HCT116 (cell line): ENCODE measurements around the gene CTSE. TPM values are rescaled to one million over a fixed set of nuclear protein-coding genes. Genes with fewer than 3 reads are reported as not detected.

ENCODE experiments used
- ATAC-seq: fragments of 200-7000 bp; cut with Tn5 transposase; 2 replicates; pipeline ENCODE4 v1.9.1; 2020; ENCODE audit warnings: mild to moderate bottlenecking, moderate library complexity
- BruUV-seq: library from RNA; stranded (reverse); fragments of 400-500 nt; replicated peaks from 2 replicates; lab custom pipeline; 2021; lab: Mats Ljungman, UMichigan
- CTCF ChIA-PET: fragments of 300-600 bp; sonication (Branson Sonifier 250); formaldehyde crosslinking; loops from one replicate; lab custom pipeline; 2021; ENCODE audit warnings: antibody characterized with exemption; lab: Charles Lee
- POLR2A ChIA-PET: fragments of 300-600, 350-600 bp; sonication (Branson Sonifier 250); formaldehyde crosslinking; loops from one replicate; lab custom pipeline; 2021; ENCODE audit warnings: antibody characterized with exemption; lab: Charles Lee
- RAD21 ChIA-PET, 2 experiments: fragments of 300-600 bp; sonication (Branson Sonifier 250); formaldehyde crosslinking; loops; one replicate each; lab custom pipeline; 2023; ENCODE audit warnings: low total read pairs in 2 of 2; ENCODE audit not compliant: uncharacterized antibody in 2 of 2, unreplicated experiment in 2 of 2, low non-redundant PET in 1 of 2; lab: Charles Lee
- DNase-seq: peaks from one replicate; pipeline ENCODE4 v3.0.0-alpha.2; 2010; ENCODE audit warnings: low read depth, low spot score
- H2AFZ ChIP-seq: fragments of 200-600 bp; shearing (Covaris generic), sonication (generic); 2 replicates; pipeline ENCODE4 v1.6.1; 2017; ENCODE audit warnings: low read depth, mixed run types, mixed read lengths, antibody characterized with exemption, low read length; ENCODE audit not compliant: poor library complexity, severe bottlenecking
- H3K27ac ChIP-seq: 2 replicates; pipeline ENCODE4 v1.5.1; 2012; ENCODE audit warnings: low read depth, low read length
- H3K27me3 ChIP-seq: fragments of 200-600 bp; sonication (generic); 2 replicates; pipeline ENCODE4 v1.6.1; 2016; ENCODE audit warnings: mixed run types, low read length, mixed read lengths; ENCODE audit not compliant: insufficient read depth
- H3K36me3 ChIP-seq, 2 experiments: fragments of 200-500 bp in 1 of 2; fragments of 200-600 bp in 1 of 2; sonication (Bioruptor generic) in 1 of 2; sonication (generic) in 1 of 2; 2 replicates each; pipeline versions ENCODE4 v1.5.1 to v1.6.1; 2014 to 2016; ENCODE audit warnings: low read length in 2 of 2, inconsistent platforms in 1 of 2, mixed read lengths in 1 of 2, mixed run types in 1 of 2; ENCODE audit not compliant: insufficient read depth in 2 of 2, control insufficient read depth in 1 of 2
- H3K4me1 ChIP-seq, 2 experiments: fragments of 200-600 bp in 1 of 2; sonication (generic) in 1 of 2; 2 replicates each; pipeline versions ENCODE4 v1.5.1 to v1.6.1; 2012 to 2017; ENCODE audit warnings: low read length in 2 of 2, inconsistent platforms in 1 of 2, mild to moderate bottlenecking in 1 of 2, mixed read lengths in 1 of 2, mixed run types in 1 of 2, moderate library complexity in 1 of 2; ENCODE audit not compliant: insufficient read depth in 2 of 2, control insufficient read depth in 1 of 2
- H3K4me2 ChIP-seq: fragments of 200-600 bp; sonication (generic); 2 replicates; pipeline ENCODE4 v1.6.1; 2017; ENCODE audit warnings: mixed run types, low read length, mixed read lengths
- H3K4me3 ChIP-seq, 2 experiments: fragments of 200-600 bp in 1 of 2; sonication (generic) in 1 of 2; replicated peaks in 1 of 2; 2 replicates each; pipeline ENCODE4 v1.5.1; 2011 to 2016; ENCODE audit warnings: low read length in 2 of 2, control low read depth in 1 of 2, low read depth in 1 of 2, mild to moderate bottlenecking in 1 of 2, mixed read lengths in 1 of 2, mixed run types in 1 of 2
- H3K79me2 ChIP-seq: fragments of 200-600 bp; sonication (generic); 2 replicates; pipeline ENCODE4 v1.6.1; 2017; ENCODE audit warnings: mild to moderate bottlenecking, mixed run types, low read length, moderate library complexity, mixed read lengths; ENCODE audit not compliant: insufficient read depth
- H3K9ac ChIP-seq: fragments of 200-600 bp; sonication (generic); 2 replicates; pipeline ENCODE4 v1.6.1; 2016; ENCODE audit warnings: low read length, mixed read lengths
- H3K9me2 ChIP-seq: fragments of 200-600 bp; sonication (generic), shearing (Covaris generic); 2 replicates; pipeline ENCODE4 v1.6.1; 2017; ENCODE audit warnings: mixed run types, mild to moderate bottlenecking, moderate library complexity; ENCODE audit not compliant: insufficient read depth
- H3K9me3 ChIP-seq, 2 experiments: fragments of 200-500 bp in 1 of 2; fragments of 200-600 bp in 1 of 2; sonication (Bioruptor generic) in 1 of 2; sonication (generic) in 1 of 2; 2 replicates each; pipeline ENCODE4 v1.6.1; 2014 to 2017; ENCODE audit warnings: low read length in 2 of 2, mixed read lengths in 2 of 2, inconsistent platforms in 1 of 2, low read depth in 1 of 2, mild to moderate bottlenecking in 1 of 2, mixed run types in 1 of 2, moderate library complexity in 1 of 2; ENCODE audit not compliant: control insufficient read depth in 1 of 2, insufficient read depth in 1 of 2
- H4K20me1 ChIP-seq: fragments of 200-600 bp; sonication (generic), shearing (Covaris generic); 2 replicates; pipeline ENCODE4 v1.6.1; 2017; ENCODE audit warnings: mixed run types, mild to moderate bottlenecking, moderate library complexity; ENCODE audit not compliant: insufficient read depth
- CBX3 ChIP-seq: IDR thresholded peaks from 2 replicates; pipeline ENCODE4 v1.6.1; 2012; ENCODE audit warnings: low read depth
- CEBPB ChIP-seq: IDR thresholded peaks from 2 replicates; pipeline ENCODE4 v1.6.1; 2012; ENCODE audit warnings: low read depth
- EGR1 ChIP-seq: IDR thresholded peaks from 2 replicates; pipeline ENCODE4 v1.6.1; 2012; ENCODE audit warnings: low read depth
- ELF1 ChIP-seq: IDR thresholded peaks from 2 replicates; pipeline ENCODE4 v1.6.1; 2012; ENCODE audit warnings: low read depth, borderline replicate concordance
- POLR2AphosphoS5 ChIP-seq: IDR thresholded peaks from 2 replicates; pipeline ENCODE4 v1.6.1; 2011; ENCODE audit warnings: mild to moderate bottlenecking, low read depth, low read length, moderate library complexity
- RAD21 ChIP-seq: IDR thresholded peaks from 2 replicates; pipeline ENCODE4 v1.6.1; 2012; ENCODE audit warnings: low read depth, mild to moderate bottlenecking
- SIN3A ChIP-seq: IDR thresholded peaks from 2 replicates; pipeline ENCODE4 v1.6.1; 2012; ENCODE audit warnings: low read depth
- SRF ChIP-seq: IDR thresholded peaks from 2 replicates; pipeline ENCODE4 v1.6.1; 2012; ENCODE audit warnings: low read depth
- YY1 ChIP-seq: IDR thresholded peaks from 2 replicates; pipeline ENCODE4 v1.6.1; 2011; ENCODE audit warnings: low read length, low read depth, moderate library complexity, mild to moderate bottlenecking; ENCODE audit not compliant: insufficient replicate concordance; ENCODE audit errors: extremely low read depth
- ZFX ChIP-seq: fragments of 450-650 bp; IDR thresholded peaks from 2 replicates; pipeline ENCODE4 v1.6.1; 2017
- ZNF274 ChIP-seq: fragments of 200-500 bp; sonication (Bioruptor generic); IDR thresholded peaks from 2 replicates; pipeline ENCODE4 v1.6.1; 2014; ENCODE audit warnings: mild to moderate bottlenecking, low read depth, low read length, inconsistent platforms
- intact Hi-C: fragments of 100-400 bp; cut with micrococcal nuclease; formaldehyde crosslinking; loops from 2 replicates; pipeline ENCODE4 v1.10.0; 2022
- total RNA-seq: library from RNA; stranded (reverse); gene quantifications from one replicate; pipeline ENCODE4 v1.2.1, GENCODE V29; 2021; ENCODE audit not compliant: unreplicated experiment
- TF ChIP-seq, protein P1 (sequence below): IDR thresholded peaks from 2 replicates; pipeline ENCODE4 v1.6.1; 2012; ENCODE audit warnings: low read depth
- TF ChIP-seq, protein P2 (sequence below): IDR thresholded peaks from 2 replicates; pipeline ENCODE4 v1.6.1; 2012
- TF ChIP-seq, protein P3 (sequence below): IDR thresholded peaks from 2 replicates; pipeline ENCODE4 v1.6.1; 2011; ENCODE audit warnings: mild to moderate bottlenecking, low read length, moderate library complexity; ENCODE audit not compliant: insufficient replicate concordance; ENCODE audit errors: extremely low read depth
- TF ChIP-seq, protein P4 (sequence below), 3 experiments: fragments of 200-600 bp in 1 of 3; sonication (generic) in 1 of 3; IDR thresholded peaks in 2 of 3; conservative IDR thresholded peaks in 1 of 3; 2 replicates each; pipeline ENCODE4 v1.5.1; 2012 to 2017; ENCODE audit warnings: low read depth in 2 of 3, low read length in 2 of 3, antibody characterized with exemption in 1 of 3, borderline replicate concordance in 1 of 3, control low read depth in 1 of 3, mild to moderate bottlenecking in 1 of 3, mixed read lengths in 1 of 3, mixed run types in 1 of 3, moderate library complexity in 1 of 3; ENCODE audit not compliant: insufficient read depth in 1 of 3

The CTSE gene
- total RNA-seq, 1 experiment from 2014 or later: 0.12 TPM

DNA sequence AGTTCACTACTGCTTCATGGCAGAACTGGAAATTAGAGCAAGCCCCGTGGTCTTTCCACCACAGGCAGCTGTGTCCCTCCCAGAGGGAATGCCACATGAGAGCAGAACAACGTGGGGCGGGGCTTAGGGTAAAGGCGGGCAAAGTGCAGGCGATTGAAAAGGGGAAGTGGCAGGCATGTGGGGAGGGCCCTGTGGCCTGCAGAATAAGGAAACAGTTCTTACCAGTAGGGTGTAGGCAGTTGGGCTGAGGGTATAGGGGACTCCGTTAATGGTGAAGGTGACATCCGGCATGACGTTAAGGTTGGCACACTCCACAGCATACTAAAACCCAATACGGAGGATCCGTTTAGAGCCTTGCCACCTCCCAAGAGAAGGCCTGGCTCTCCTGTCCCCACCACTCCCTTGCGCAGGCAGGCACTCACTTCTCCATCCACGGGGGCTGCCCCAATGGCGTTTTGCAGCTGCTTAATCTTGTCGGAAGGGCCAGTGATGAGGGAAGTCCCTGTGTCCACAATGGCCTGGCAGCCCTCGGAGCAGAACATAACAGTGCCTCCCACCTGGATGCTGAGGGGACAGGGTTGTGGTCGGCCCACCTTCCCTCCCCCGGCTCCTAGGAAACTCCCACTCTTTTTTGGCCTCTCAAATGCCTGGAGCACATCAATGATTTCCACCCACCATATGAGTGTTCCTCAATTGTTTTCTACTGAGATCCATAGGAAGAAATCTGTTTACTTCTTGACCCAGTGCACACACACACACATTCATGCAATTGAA is 11.4 kb downstream of the CTSE start:
- no peaks in the 10 kb centered on the region for H3K9me2 ChIP-seq
- H3K27me3 ChIP-seq: no peaks in the 10 kb centered on the region
- 0 out of 2 replicates have a peak, but pooled peaks have one; percentile 42 for ATAC-seq
- ChIA-PET POLR2A (no interaction called here), RAD21 (no interaction called here), CTCF (no interaction called here)
- intact Hi-C loops: no loop called here
- no peak overlapping the region for H3K4me3 ChIP-seq
- no peaks in the 10 kb centered on the region for H4K20me1 ChIP-seq
- no peaks in the 10 kb centered on the region for H3K79me2 ChIP-seq
- no peak overlapping the region for H2AFZ ChIP-seq
- no peaks in the 10 kb centered on the region for H3K9me3 ChIP-seq
- no TSS peak for BruUV-seq
- no peak overlapping the region for H3K4me2 ChIP-seq
- TF ChIP-seq POLR2AphosphoS5 (no peak), SRF (no peak), ELF1 (no peak), ZNF274 (no peak), SIN3A (no peak), RAD21 (no peak), YY1 (no peak), EGR1 (no peak), CEBPB (no peak), CBX3 (no peak), ZFX (no peak)
- TF ChIP-seq, protein P1, sequence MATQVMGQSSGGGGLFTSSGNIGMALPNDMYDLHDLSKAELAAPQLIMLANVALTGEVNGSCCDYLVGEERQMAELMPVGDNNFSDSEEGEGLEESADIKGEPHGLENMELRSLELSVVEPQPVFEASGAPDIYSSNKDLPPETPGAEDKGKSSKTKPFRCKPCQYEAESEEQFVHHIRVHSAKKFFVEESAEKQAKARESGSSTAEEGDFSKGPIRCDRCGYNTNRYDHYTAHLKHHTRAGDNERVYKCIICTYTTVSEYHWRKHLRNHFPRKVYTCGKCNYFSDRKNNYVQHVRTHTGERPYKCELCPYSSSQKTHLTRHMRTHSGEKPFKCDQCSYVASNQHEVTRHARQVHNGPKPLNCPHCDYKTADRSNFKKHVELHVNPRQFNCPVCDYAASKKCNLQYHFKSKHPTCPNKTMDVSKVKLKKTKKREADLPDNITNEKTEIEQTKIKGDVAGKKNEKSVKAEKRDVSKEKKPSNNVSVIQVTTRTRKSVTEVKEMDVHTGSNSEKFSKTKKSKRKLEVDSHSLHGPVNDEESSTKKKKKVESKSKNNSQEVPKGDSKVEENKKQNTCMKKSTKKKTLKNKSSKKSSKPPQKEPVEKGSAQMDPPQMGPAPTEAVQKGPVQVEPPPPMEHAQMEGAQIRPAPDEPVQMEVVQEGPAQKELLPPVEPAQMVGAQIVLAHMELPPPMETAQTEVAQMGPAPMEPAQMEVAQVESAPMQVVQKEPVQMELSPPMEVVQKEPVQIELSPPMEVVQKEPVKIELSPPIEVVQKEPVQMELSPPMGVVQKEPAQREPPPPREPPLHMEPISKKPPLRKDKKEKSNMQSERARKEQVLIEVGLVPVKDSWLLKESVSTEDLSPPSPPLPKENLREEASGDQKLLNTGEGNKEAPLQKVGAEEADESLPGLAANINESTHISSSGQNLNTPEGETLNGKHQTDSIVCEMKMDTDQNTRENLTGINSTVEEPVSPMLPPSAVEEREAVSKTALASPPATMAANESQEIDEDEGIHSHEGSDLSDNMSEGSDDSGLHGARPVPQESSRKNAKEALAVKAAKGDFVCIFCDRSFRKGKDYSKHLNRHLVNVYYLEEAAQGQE: no peak
- TF ChIP-seq, protein P2, sequence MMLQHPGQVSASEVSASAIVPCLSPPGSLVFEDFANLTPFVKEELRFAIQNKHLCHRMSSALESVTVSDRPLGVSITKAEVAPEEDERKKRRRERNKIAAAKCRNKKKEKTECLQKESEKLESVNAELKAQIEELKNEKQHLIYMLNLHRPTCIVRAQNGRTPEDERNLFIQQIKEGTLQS: no peak
- TF ChIP-seq, protein P3, sequence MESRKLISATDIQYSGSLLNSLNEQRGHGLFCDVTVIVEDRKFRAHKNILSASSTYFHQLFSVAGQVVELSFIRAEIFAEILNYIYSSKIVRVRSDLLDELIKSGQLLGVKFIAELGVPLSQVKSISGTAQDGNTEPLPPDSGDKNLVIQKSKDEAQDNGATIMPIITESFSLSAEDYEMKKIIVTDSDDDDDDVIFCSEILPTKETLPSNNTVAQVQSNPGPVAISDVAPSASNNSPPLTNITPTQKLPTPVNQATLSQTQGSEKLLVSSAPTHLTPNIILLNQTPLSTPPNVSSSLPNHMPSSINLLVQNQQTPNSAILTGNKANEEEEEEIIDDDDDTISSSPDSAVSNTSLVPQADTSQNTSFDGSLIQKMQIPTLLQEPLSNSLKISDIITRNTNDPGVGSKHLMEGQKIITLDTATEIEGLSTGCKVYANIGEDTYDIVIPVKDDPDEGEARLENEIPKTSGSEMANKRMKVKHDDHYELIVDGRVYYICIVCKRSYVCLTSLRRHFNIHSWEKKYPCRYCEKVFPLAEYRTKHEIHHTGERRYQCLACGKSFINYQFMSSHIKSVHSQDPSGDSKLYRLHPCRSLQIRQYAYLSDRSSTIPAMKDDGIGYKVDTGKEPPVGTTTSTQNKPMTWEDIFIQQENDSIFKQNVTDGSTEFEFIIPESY: no peak
- TF ChIP-seq, protein P4, sequence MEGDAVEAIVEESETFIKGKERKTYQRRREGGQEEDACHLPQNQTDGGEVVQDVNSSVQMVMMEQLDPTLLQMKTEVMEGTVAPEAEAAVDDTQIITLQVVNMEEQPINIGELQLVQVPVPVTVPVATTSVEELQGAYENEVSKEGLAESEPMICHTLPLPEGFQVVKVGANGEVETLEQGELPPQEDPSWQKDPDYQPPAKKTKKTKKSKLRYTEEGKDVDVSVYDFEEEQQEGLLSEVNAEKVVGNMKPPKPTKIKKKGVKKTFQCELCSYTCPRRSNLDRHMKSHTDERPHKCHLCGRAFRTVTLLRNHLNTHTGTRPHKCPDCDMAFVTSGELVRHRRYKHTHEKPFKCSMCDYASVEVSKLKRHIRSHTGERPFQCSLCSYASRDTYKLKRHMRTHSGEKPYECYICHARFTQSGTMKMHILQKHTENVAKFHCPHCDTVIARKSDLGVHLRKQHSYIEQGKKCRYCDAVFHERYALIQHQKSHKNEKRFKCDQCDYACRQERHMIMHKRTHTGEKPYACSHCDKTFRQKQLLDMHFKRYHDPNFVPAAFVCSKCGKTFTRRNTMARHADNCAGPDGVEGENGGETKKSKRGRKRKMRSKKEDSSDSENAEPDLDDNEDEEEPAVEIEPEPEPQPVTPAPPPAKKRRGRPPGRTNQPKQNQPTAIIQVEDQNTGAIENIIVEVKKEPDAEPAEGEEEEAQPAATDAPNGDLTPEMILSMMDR (IDR thresholded peaks at IDR 0.05 in 2 of 3, conservative IDR thresholded peaks at IDR 0.05 in 1 of 3; ENCODE audit: borderline replicate concordance in 1 of 3, insufficient read depth in 1 of 3, low read depth in 2 of 3, low read length in 2 of 3): no peak
- peaks cover 0 to 2% of the 10 kb centered on the region in 2 experiments; a peak in 1 of 4 replicates for H3K4me1 ChIP-seq
- no peaks in the 10 kb centered on the region for H3K36me3 ChIP-seq
- no peak overlapping the region for H3K27ac ChIP-seq
- no peak for DNase-seq
- H3K9ac ChIP-seq: no peak overlapping the region
